ENCODE measurements around the gene SEMA4A. TPM values are rescaled to one million over a fixed set of nuclear protein-coding genes. Genes with fewer than 3 reads are reported as not detected.

The SEMA4A gene
- polyA plus RNA-seq, 1 of the 3 experiments (the other 2 are of a cell fraction): 1.3 TPM

DNA sequence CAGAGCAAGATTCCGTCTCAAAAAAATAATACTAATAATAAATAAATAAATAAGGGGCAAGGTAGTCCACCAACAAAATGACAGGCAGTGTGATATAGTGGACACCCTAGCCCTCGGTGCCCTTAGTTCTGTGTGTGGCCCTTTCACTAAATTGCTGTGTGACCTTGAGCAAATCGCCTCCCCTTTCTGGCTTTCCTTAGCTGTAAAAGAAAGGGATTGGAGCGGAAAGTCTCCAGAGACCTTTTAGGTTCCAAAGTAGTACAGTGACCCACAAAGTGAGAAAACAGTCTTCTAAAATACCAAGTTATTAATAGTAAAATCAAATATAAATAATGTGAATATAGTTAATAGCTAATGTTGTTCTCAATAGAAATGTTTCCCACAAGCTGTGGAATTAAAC, 31.3 kb upstream of the SEMA4A start:
- Histone ChIP-seq H3K4me3 (ENCODE audit: low read depth in 2 of 2, low read length in 1 of 2) (peak overlapping the region; percentile 3 to 59; a peak in 3 of 4 replicates), H3F3A (replicated peaks; ENCODE audit: insufficient read depth) (peaks cover 89% of the 10 kb centered on the region), H3K36me3 (replicated peaks in 1 of 2; ENCODE audit: control insufficient read depth in 1 of 2, insufficient read depth in 2 of 2, low read length in 1 of 2) (peaks cover 0 to 36% of the 10 kb centered on the region in 2 experiments), H3K27me3 (ENCODE audit: insufficient read depth) (no peaks in the 10 kb centered on the region), H3K4me1 (ENCODE audit: control insufficient read depth in 1 of 2, insufficient read depth in 2 of 2, low read depth in 1 of 2, low read length in 1 of 2) (peaks cover 76 to 78% of the 10 kb centered on the region in 2 experiments), H3K79me2 (ENCODE audit: insufficient read depth) (peaks cover 95% of the 10 kb centered on the region), H3K4me2 (peak overlapping the region; percentile 95), H3K9me3 (no peaks in the 10 kb centered on the region), H3K9ac (peak overlapping the region; percentile 97), H3K27ac (ENCODE audit: low read depth in 2 of 2, low read length in 1 of 2) (peak overlapping the region; percentile 98 to 100), H2AFZ (ENCODE audit: low read depth) (no peak overlapping the region), H4K20me1 (ENCODE audit: insufficient read depth) (peaks cover 83% of the 10 kb centered on the region), H3K9me2 (no peaks in the 10 kb centered on the region)
- DNase-seq: no peak
- 72% methylated on average over 4 of the region's 4 CpGs for WGBS (ENCODE audit: low lambda C conversion rate)
- TF ChIP-seq GATA2 (CRISPR knock-in tag; IDR thresholded peaks at IDR 0.05) (no peak), YY1 (IDR thresholded peaks at IDR 0.05; ENCODE audit: low read depth) (no peak), SIN3A (IDR thresholded peaks at IDR 0.05; ENCODE audit: borderline replicate concordance, low read depth, low read length) (no peak), MEF2A (IDR thresholded peaks at IDR 0.05; ENCODE audit: borderline replicate concordance, low read depth) (no peak), FOXJ3 (CRISPR knock-in tag; IDR thresholded peaks at IDR 0.05) (no peak), JUND (IDR thresholded peaks at IDR 0.05) (no peak)
- TF ChIP-seq, protein P1, sequence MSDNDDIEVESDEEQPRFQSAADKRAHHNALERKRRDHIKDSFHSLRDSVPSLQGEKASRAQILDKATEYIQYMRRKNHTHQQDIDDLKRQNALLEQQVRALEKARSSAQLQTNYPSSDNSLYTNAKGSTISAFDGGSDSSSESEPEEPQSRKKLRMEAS (IDR thresholded peaks at IDR 0.05; ENCODE audit: low read depth): no peak
- TF ChIP-seq, protein P2, sequence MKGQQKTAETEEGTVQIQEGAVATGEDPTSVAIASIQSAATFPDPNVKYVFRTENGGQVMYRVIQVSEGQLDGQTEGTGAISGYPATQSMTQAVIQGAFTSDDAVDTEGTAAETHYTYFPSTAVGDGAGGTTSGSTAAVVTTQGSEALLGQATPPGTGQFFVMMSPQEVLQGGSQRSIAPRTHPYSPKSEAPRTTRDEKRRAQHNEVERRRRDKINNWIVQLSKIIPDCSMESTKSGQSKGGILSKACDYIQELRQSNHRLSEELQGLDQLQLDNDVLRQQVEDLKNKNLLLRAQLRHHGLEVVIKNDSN (IDR thresholded peaks at IDR 0.05; ENCODE audit: borderline replicate concordance, low read depth): no peak
- CTCF ChIA-PET: interaction anchor here (1.3 to 40.5 kb wide), 3 partner anchors 8 to 103 kb away, joined by 3 to 1559 read pairs (median 135); partner anchors contain the start of gene MEX3A
- POLR2A ChIA-PET: no interaction called here

DNA sequence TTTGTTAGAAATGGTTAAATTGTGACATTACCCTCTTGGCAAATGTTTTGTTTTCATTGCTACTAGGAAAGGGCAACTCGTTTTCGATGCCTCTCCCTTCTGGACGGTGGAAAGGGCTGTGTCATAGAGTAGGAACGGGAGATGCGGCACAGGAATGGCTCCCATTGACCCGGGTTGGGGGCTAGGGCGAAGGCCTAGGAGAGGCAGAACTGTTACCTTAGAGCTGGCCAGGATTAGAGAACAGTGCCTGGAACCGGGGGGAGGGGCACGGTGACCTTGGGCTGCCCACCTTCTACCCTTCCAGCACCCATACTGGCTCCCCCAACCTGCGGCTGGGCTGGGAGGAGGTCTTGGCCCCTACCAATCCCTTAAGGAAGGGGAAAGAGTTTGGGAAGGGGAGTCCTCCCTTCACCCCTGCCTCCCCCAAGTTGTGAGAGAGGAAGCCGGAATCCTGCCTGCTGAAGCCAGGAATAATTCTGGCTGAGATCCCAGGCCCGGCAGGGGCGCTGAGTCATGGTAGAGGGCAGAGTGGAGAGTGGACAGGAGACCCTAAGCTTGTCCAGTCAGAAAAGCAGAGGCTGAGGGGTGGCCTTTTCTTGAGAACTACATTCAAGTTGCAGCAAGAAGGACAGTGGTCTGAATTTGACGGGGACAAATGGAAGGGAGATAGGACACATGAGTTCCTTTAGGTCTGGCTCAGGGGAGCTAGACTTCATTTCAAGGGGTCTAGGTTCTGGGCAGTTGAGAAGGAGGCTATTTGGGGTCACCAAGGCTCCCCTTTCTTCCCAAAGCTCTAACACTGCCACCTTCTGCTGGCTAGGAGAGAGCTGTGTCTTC, 30.6 kb upstream of the SEMA4A start:
- CTCF ChIA-PET: interaction anchor here (0.6 to 40.5 kb wide), 7 partner anchors 7 to 153 kb away, joined by 3 to 1559 read pairs (median 3); partner anchors contain the start of gene MEX3A
- peak overlapping the region; percentile 95 for H3K4me2 ChIP-seq
- no peak overlapping the region for H2AFZ ChIP-seq (ENCODE audit: low read depth)
- H3F3A ChIP-seq (replicated peaks; ENCODE audit: insufficient read depth): peaks cover 89% of the 10 kb centered on the region
- peaks cover 77 to 83% of the 10 kb centered on the region in 2 experiments for H3K4me1 ChIP-seq (ENCODE audit: control insufficient read depth in 1 of 2, insufficient read depth in 2 of 2, low read depth in 1 of 2, low read length in 1 of 2)
- peaks cover 95% of the 10 kb centered on the region for H3K79me2 ChIP-seq (ENCODE audit: insufficient read depth)
- no peak for DNase-seq
- peaks cover 0 to 33% of the 10 kb centered on the region in 2 experiments for H3K36me3 ChIP-seq (replicated peaks in 1 of 2; ENCODE audit: control insufficient read depth in 1 of 2, insufficient read depth in 2 of 2, low read length in 1 of 2)
- no peaks in the 10 kb centered on the region for H3K9me2 ChIP-seq
- peak overlapping the region; percentile 98 to 100 for H3K27ac ChIP-seq (ENCODE audit: low read depth in 2 of 2, low read length in 1 of 2)
- peak overlapping the region; percentile 97 for H3K9ac ChIP-seq
- WGBS (ENCODE audit: low lambda C conversion rate): 9% methylated on average over 14 of the region's 14 CpGs
- no peaks in the 10 kb centered on the region for H3K27me3 ChIP-seq (ENCODE audit: insufficient read depth)
- H3K9me3 ChIP-seq: no peaks in the 10 kb centered on the region
- H3K4me3 ChIP-seq (ENCODE audit: low read depth in 2 of 2, low read length in 1 of 2): peak overlapping the region; percentile 12 to 59; a peak in 3 of 4 replicates
- H4K20me1 ChIP-seq (ENCODE audit: insufficient read depth): peaks cover 81% of the 10 kb centered on the region
- POLR2A ChIA-PET: interaction anchor here (0.6 to 1.6 kb wide), 5 partner anchors 8 to 545 kb away, joined by 3 to 7 read pairs (median 4); partner anchors contain the start of gene LMNA
- TF ChIP-seq, protein P3, sequence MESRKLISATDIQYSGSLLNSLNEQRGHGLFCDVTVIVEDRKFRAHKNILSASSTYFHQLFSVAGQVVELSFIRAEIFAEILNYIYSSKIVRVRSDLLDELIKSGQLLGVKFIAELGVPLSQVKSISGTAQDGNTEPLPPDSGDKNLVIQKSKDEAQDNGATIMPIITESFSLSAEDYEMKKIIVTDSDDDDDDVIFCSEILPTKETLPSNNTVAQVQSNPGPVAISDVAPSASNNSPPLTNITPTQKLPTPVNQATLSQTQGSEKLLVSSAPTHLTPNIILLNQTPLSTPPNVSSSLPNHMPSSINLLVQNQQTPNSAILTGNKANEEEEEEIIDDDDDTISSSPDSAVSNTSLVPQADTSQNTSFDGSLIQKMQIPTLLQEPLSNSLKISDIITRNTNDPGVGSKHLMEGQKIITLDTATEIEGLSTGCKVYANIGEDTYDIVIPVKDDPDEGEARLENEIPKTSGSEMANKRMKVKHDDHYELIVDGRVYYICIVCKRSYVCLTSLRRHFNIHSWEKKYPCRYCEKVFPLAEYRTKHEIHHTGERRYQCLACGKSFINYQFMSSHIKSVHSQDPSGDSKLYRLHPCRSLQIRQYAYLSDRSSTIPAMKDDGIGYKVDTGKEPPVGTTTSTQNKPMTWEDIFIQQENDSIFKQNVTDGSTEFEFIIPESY (IDR thresholded peaks at IDR 0.05; ENCODE audit: borderline replicate concordance, low read depth): no peak
- TF ChIP-seq RFX5 (IDR thresholded peaks at IDR 0.05; ENCODE audit: low read length) (no peak), TAF1 (IDR thresholded peaks at IDR 0.05; ENCODE audit: borderline replicate concordance, low read depth, low read length) (peak; percentile 53; the same call in 1 of the 2 replicates), RXRA (IDR thresholded peaks at IDR 0.05; ENCODE audit: borderline replicate concordance, low read depth) (peak; percentile 66; the same call in 1 of the 2 replicates), FOSL2 (IDR thresholded peaks at IDR 0.05; ENCODE audit: borderline replicate concordance, low read depth) (peak; percentile 87), MEF2A (IDR thresholded peaks at IDR 0.05; ENCODE audit: borderline replicate concordance, low read depth) (0 out of 2 replicates have a peak, but pooled peaks have one; percentile 53), NFIC (IDR thresholded peaks at IDR 0.05; ENCODE audit: borderline replicate concordance) (peak; percentile 97), POLR2AphosphoS5 (IDR thresholded peaks at IDR 0.05; ENCODE audit: low read depth, low read length) (peak; percentile 67)
- TF ChIP-seq, protein P4, sequence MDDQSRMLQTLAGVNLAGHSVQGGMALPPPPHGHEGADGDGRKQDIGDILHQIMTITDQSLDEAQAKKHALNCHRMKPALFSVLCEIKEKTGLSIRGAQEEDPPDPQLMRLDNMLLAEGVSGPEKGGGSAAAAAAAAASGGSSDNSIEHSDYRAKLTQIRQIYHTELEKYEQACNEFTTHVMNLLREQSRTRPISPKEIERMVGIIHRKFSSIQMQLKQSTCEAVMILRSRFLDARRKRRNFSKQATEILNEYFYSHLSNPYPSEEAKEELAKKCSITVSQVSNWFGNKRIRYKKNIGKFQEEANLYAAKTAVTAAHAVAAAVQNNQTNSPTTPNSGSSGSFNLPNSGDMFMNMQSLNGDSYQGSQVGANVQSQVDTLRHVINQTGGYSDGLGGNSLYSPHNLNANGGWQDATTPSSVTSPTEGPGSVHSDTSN (IDR thresholded peaks at IDR 0.05): no peak; the same call in 1 of the 2 replicates
- TF ChIP-seq, protein P2 (IDR thresholded peaks at IDR 0.05; ENCODE audit: borderline replicate concordance, low read depth): no peak
- TF ChIP-seq, protein P5, sequence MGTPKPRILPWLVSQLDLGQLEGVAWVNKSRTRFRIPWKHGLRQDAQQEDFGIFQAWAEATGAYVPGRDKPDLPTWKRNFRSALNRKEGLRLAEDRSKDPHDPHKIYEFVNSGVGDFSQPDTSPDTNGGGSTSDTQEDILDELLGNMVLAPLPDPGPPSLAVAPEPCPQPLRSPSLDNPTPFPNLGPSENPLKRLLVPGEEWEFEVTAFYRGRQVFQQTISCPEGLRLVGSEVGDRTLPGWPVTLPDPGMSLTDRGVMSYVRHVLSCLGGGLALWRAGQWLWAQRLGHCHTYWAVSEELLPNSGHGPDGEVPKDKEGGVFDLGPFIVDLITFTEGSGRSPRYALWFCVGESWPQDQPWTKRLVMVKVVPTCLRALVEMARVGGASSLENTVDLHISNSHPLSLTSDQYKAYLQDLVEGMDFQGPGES (IDR thresholded peaks at IDR 0.05; ENCODE audit: low read depth, low read length): no peak
